ENCODE measurements around the gene XPNPEP1. TPM values are rescaled to one million over a fixed set of nuclear protein-coding genes. Genes with fewer than 3 reads are reported as not detected.

The XPNPEP1 gene
- total and polyA plus RNA-seq, 8 donors = 34.1 to 112 (median 72.8) TPM

DNA sequence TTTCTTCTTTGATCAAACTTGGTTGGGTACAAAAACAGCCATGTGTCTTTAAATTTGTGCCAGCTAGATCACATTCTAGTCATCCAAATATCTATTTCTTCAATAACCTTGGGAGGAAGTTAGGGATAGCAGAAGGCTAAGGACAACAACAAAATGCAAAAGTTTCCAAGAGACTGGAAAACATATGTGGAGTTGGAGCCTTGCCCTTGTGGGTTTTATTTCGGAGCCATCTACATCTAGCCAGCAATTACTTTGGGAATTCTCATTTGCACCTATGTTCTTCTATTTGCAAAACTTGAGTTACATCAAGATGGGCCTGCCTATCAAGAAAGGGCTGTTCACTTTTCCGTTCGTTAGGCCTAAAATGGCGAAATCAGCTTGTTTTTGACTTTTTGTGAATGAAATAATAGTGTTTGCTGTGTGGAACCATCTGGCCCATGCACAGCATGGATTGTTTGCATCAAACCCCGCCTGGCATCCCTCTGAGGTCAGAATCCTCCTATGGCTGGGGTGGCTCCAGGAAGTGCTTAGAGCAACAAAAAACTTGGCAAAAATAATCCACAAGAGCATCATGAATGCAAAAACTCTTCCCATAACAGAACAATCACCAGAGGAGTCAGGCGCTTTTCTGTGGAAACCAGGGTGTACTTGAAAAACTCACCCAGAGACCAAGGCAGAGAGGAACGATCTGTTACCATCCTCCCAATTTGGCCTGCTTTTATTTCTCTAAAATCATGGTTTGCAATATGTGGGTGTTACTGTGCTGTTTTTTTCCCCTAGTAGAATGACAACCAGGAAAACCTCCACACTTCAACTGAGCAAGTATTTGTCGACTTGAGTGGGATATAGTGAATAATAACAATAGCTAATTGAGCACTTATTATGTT, 36.2 kb upstream of the XPNPEP1 start:
- H3K4me1 ChIP-seq = peaks cover 19 to 37% (median 32%) of the 10 kb centered on the region in 3 donors
- intact Hi-C loops (cut with DNase I) = no loop called here

DNA sequence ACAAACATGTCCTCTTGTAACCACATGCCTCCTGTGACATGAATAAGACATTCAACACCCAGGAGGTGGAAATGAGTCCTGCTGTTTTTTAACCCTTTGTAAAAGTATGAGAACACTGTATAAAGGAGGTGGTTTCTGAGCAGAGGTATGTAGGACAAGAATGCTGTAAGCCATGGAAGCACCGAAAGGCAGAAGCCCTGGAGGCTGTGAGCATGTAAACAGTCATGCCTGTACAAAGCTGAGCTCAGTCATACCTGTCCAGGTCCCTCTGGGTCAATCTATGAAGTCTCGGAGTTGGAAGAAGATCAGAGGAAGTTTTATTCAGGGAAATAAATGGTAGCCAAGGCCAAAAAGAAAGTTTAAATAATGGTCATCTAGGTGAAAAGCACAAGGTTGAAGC, 34.7 kb upstream of the XPNPEP1 start:
- intact Hi-C loops (cut with DNase I) = no loop called here
- ATAC-seq (peak; percentile 33 to 70 (median 60)), DNase-seq (no peak), FAIRE-seq (no peak)
- Histone ChIP-seq H3K27ac (peak overlapping the region in 3 of 4 donors; percentile 25 to 59 (median 53)), H3K27me3 (no peaks in the 10 kb centered on the region), H3K4me3 (no peak overlapping the region), H3K9me3 (no peaks in the 10 kb centered on the region), H3K36me3 (no peaks in the 10 kb centered on the region), H3K4me1 (peaks cover 19 to 37% (median 32%) of the 10 kb centered on the region in 3 donors)
- 36 to 41% methylated on average over 2 of the region's 2 CpGs for WGBS, 2 donors
- TF ChIP-seq, protein P1, sequence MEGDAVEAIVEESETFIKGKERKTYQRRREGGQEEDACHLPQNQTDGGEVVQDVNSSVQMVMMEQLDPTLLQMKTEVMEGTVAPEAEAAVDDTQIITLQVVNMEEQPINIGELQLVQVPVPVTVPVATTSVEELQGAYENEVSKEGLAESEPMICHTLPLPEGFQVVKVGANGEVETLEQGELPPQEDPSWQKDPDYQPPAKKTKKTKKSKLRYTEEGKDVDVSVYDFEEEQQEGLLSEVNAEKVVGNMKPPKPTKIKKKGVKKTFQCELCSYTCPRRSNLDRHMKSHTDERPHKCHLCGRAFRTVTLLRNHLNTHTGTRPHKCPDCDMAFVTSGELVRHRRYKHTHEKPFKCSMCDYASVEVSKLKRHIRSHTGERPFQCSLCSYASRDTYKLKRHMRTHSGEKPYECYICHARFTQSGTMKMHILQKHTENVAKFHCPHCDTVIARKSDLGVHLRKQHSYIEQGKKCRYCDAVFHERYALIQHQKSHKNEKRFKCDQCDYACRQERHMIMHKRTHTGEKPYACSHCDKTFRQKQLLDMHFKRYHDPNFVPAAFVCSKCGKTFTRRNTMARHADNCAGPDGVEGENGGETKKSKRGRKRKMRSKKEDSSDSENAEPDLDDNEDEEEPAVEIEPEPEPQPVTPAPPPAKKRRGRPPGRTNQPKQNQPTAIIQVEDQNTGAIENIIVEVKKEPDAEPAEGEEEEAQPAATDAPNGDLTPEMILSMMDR (IDR thresholded peaks at IDR 0.05) = no peak

More for the DNA sequence above, 36.2 kb upstream of the XPNPEP1 start:
- TF ChIP-seq, protein P1 (IDR thresholded peaks at IDR 0.05) = no peak
- FAIRE-seq = no peak
- Histone ChIP-seq H3K27me3 (no peaks in the 10 kb centered on the region), H3K36me3 (no peaks in the 10 kb centered on the region), H3K27ac (peak overlapping the region in 2 of 4 donors; percentile 8 to 36), H3K9me3 (no peaks in the 10 kb centered on the region), H3K4me3 (no peak overlapping the region)
- no peak for ATAC-seq
- 87 to 88% methylated on average over 8 of the region's 8 CpGs for WGBS, 2 donors
- no peak for DNase-seq

DNA sequence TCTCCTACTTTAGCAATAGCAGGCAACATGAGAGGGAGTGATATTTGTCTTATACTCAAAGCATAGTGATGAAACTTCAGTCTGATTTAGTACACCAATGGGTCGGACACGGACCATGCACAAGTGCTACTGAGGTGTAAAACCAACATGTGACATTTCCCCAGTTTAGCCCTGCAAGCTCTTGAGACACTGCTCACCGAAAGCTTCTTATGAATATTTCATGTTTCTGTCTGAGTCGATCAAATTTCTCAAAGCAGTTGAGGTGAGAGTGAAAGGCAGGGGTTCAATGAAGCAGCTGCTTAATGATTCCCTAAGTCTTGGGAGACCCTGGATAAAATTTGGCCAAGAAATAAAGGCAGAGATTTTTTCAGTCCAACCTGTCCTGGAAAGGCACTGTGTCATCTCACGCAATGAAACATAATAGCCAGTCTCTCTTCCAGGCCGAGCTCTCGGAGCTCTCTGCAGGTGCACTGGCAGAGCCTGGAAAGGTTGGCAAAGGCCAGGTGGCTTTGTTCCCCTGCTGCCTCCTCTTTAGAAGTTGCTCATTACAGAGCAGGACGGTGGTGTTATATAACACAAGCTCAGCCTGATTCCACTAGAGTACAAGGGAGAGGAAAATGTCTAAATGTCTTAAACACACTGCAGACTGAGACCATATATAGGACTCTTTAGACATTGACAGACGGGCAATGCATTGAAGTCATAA, 33.9 kb upstream of the XPNPEP1 start:
- TF ChIP-seq, protein P1 (IDR thresholded peaks at IDR 0.05) = no peak
- 50% methylated on average over 9 of the region's 9 CpGs for WGBS, 2 donors
- no peaks in the 10 kb centered on the region for H3K36me3 ChIP-seq
- H3K27ac ChIP-seq = peak overlapping the region; percentile 25 to 59 (median 44)
- H3K9me3 ChIP-seq = no peaks in the 10 kb centered on the region
- FAIRE-seq = no peak
- no peaks in the 10 kb centered on the region for H3K27me3 ChIP-seq
- peaks cover 19 to 37% (median 32%) of the 10 kb centered on the region in 3 donors for H3K4me1 ChIP-seq
- peak; percentile 82 to 90 (median 86) for ATAC-seq
- DNase-seq = peak in 5 of 6 donors; percentile 59 to 84 (median 77)
- intact Hi-C loops (cut with DNase I) = no loop called here
- no peak overlapping the region for H3K4me3 ChIP-seq

DNA sequence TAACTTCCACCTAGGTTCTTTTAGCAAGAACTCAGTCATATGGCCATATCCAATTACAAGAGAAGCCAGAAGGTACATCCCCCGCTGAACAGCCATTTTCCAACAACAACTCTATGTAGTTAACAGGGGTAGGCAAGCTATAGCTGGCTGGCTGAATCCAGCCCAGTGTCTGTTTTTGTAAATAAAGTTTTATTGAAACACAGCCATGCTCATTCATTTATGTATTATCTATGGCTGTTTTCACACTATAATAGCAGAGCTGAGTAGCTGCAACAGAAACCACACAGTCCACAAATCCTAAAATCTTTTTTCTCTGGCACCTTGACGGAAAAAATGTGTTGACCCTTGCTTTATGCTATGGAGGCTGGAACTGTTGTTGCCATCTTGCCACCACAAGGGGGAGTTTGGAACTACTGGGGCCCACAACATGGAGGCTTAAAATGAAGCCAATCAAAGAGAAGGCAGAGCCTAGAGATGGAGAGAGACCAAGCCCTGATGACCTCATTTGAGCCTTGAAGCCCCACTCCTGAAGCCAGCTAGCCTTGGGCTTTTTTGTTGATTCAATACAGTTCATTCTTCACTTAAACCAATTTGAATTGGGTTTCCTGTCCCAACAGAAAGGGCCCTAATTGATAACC, 33.3 kb upstream of the XPNPEP1 start:
- intact Hi-C loops (cut with DNase I) = no loop called here
- FAIRE-seq (no peak), DNase-seq (peak in 2 of 6 donors; percentile 27 to 43), ATAC-seq (peak; percentile 53 to 73 (median 62))
- Histone ChIP-seq H3K27ac (peak overlapping the region in 2 of 4 donors; percentile 53 to 59), H3K36me3 (no peaks in the 10 kb centered on the region), H3K27me3 (no peaks in the 10 kb centered on the region), H3K4me1 (peaks cover 19 to 31% (median 28%) of the 10 kb centered on the region in 3 donors), H3K9me3 (no peaks in the 10 kb centered on the region), H3K4me3 (no peak overlapping the region)
- WGBS, 2 donors = 91 to 100% methylated on average over 2 of the region's 2 CpGs
- TF ChIP-seq, protein P1 (IDR thresholded peaks at IDR 0.05) = peak; percentile 7 to 35 (median 26)
